Left forelimb (tissue), 1 donor: Measurements from ENCODE around the gene PSME4.
"Not testable (repeated sequence)": the region's sequence is repeated elsewhere in the genome, so short reads cannot be mapped to it uniquely, and the experiment has no call there.

Experiments used
- DNase-seq: peaks from one replicate; pipeline ENCODE4 v3.0.0-alpha.2; 2018; ENCODE audit warnings: low spot score

Gene PSME4

DNA sequence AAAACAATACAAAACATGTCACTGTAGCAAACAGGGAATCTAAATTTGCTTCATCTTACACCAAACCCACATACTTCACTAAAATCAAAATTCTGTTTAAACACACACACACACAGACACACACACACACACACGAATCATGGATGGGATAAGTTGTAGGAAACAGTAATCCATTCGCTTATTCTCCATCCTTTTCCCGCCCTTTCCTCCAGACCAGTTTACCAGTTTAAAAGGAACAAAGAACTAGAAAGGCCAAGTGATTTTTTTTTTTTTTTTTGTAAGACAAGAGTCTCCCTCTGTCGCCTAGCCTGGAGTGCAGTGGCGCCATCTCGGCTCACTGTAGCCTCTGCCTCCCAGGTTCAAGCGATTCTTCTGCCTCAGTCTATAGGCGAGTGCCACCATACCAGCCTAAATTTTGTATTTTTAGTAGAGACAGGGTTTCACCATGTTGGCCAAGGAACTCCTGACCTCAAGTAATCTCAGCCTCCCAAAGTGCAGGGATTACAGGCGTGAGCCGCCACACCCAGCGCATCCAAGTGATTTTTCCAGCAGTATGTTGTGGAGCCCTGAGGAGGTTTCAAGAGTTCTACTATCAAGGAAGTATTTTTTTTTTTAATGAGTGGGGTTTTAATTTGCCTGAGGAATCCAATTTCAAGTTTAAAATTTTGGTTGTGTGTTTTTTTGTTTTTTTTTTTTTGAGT lies 5.7 kb downstream of the PSME4 start:
- no peak for DNase-seq

DNA sequence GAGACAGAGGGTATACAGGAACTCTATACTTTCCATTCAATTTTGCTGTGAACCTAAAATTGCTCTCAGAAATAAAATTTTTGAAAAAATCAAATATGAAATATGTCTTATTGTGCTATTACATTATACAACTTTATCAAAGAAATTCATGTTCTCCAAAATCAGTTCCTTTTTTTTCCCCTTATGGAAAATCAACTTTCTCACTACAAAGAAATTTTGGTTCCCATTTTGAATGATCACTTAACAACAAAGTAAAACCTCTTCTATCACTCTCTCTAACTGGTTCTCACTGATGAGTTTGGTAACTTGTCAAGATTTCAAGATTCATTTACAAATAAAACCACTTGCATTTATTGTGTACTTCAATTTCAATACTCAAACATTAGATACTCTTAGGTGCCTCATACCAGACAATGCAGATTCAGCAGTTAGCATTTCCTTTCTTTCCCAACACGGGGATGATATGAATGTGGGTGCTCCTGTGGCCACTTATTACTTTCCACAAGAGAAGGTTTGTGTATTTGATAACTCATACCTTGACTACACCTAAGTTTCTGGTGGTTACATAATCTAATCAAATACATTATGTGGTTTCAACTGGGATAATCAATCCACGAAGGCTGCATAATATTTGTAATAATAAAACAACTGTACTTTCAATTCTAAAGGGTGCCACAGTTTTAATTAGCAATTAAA lies 6.4 kb downstream of the PSME4 start:
- DNase-seq, result no peak

DNA sequence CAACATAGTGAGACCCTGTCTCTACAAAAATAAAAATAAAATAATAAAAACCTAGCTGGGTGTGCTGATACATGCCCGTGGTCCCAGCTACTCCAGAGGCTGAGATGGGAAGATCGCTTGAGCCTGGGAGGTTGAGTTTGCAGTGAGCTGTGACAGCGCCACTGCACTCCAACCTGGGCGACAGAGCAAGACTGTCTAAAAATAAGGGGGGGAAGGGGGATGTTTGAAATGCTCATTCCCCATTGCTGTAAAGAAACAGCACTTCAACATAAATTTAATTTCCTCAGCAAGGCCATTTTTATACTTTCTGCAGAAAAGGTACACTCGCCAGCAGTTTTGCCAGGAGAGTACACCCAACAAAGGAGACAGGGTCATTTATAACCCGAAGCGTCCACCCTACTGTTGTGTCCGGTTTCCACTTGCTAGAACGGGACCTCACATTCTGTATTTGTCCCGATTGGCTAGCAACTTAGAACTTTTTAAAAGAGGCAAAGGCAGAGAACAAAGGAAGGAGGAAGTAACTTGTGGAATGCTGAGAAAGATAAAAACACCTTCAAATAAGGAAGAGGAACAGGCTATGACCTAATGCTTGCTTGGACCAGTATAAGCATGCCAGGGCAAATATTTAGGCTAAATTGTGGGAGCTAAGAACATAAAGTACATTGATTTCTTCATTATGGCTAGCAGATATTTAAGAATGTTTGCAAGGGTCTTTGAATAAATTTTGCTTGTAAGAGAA lies 9.1 kb downstream of the PSME4 start:
- not testable (repeated sequence) for DNase-seq

GRCh38 chr2:53960476-53960875 lies 10.3 kb downstream of the PSME4 start:
- no peak for DNase-seq

DNA sequence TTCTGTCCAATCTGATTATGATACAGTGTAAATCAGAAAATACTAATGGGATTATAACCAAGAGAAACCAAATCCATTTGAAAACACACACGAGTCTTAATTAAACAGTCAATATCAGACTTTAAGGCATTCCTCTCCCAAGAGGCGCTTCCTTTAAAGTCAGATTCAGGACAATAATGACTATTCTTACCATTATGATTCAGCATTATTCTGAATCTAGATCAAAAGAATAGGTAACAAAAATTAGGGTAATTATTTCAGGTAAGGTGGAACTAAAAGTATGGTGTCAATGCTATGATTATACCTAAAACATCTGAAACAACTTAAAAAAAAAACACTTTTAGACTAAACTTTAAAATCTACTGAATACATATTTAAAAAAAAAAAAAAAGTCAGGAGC lies 12.3 kb downstream of the PSME4 start:
- no peak for DNase-seq

DNA sequence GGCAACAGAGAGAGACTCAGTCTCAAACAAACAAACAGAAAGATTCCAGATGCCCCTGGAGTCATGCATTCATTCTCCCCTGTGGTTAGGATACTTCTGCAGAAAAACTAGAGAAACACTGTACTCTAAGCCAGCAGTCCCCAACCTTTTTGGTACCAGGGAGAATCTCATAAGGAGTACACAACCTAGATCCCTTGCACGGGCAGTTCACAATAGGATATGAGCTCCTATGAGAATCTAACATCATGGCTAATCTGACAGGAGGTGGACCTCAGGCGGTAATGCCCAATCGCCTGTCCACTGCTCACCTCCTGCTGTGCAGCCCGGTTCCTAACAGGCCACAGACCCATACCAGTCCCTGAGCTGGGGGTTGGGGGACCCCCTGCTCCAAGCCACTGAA lies 18.3 kb downstream of the PSME4 start:
- DNase-seq, result no peak

- no peak for DNase-seq
Measured at GRCh38 chr2:53949457-53949856, 21.3 kb downstream of the PSME4 start.

GRCh38 chr2:53945538-53945937 lies 25.3 kb downstream of the PSME4 start:
- no peak for DNase-seq

DNA sequence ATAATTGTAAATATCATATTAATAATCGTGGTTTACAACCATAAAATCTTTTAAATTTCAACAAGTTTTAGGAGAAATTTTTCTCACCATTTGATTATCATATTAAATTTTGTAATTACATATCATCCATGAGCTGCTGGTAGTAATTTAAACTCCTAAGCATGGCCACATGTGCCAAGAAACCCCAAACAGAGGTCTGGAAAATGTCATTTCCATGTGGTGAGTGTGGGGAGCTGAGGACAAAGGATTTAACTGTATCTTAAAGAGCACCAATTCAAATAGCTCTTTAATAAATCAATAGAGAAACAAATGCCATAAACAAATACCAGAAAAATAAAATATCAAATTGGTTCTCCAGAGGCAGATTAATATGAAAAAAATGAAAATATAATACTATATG lies 26.3 kb downstream of the PSME4 start:
- DNase-seq, result no peak

DNA sequence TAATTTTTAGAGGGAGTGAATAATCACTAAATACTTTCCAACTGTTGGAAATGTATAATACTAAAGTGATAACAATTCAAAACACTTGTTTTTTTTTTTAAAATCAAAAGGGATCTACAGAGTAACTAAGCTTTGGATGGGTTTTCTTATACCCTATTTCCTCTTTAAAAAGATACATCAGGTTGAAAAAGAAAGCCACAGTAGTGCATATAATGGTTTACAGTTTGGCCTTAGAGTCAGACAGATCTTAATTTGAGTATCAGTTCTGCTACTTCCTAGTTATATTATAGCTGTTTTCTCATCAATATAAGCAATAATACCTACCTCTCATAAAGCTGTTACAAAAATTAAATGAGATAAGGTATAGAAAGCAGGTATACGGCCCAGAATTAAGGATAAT lies 28.5 kb downstream of the PSME4 start:
- no peak for DNase-seq

GRCh38 chr2:53941749-53942148 lies 29.0 kb downstream of the PSME4 start:
- no peak for DNase-seq

DNA sequence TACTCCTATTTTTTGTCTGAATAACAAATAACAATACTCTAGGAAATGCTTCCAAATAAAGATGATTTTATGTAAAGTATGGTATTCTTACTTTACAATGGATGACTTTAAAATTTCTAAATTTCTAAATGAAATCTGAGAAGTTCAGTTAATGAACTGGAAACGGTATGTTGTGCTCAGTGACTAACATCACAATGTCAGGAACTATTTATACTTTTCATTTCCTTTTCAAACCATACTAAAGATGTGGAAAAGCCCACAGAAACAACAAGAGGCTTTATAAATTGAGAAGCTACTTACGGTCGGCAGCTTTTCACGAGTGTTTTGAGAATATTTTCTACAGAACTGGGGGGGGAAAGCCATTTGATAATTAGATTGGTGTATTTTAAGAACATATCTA lies 31.1 kb downstream of the PSME4 start:
- DNase-seq, result no peak

- no peak for DNase-seq
Measured at GRCh38 chr2:53938904-53939303, 31.9 kb downstream of the PSME4 start.

GRCh38 chr2:53933329-53933728 lies 37.5 kb downstream of the PSME4 start:
- DNase-seq, result no peak

DNA sequence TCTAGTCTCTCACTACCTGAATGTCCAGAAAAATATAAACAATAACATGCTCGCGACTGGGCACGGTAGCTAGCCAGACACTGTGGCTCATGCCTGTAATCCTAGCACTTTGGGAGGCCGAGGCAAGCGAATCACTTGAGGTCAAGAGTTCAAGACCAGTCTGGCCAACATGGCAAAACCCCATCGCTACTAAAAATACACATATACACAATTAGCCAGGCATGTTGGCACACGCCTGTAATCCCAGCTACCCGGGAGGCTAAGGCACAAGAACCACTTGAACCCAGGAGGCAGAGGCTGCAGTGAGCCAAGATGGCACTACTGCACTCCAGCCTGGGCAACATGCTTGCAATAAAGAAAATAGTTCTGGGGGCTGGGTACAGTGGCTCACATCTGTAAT lies 44.5 kb downstream of the PSME4 start:
- not testable (repeated sequence) for DNase-seq

- no peak for DNase-seq
Measured at GRCh38 chr2:53913721-53914120, 57.1 kb downstream of the PSME4 start.

GRCh38 chr2:53911434-53912189 lies 59.2 kb downstream of the PSME4 start:
- no peak for DNase-seq

- no peak for DNase-seq
Measured at GRCh38 chr2:53907582-53907981, 63.2 kb downstream of the PSME4 start.

DNA sequence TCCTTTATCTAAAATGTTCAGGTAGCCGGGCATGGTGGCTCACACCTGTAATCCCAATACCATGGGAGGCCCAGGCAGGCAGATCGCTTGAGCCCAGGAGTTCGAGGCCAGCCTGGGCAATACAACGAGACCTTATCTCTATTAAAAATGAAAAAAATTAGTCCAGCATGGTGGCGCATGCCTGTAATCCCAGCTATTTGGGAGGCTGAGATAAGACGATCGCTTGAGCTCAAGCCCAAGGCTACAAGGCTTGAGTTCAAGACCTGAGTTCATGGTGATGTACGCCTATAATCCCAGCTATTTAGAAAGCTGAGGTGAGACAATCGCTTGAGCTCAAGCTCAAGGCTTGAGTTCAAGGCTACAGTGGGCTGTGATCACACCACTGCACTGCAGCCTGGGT lies 65.4 kb downstream of the PSME4 start:
- no peak for DNase-seq

DNA sequence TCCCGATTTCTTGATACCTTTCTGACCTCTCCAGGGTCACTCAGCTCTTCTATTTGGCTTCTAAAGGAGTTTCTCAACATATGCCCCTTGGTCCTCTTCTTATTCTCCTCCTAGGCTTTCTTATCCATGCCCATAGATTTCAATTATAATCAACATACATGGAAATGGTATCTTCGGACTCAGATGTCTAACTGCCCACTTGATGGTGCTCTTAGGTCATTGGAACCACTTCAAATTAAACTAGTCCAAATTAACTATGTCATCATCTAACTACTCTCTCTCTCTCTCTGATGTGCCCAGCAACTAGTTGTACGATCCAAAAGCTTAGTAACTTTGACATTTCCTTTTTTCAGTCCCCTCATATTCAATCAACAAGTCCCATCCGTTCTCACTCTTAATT lies 67.8 kb downstream of the PSME4 start:
- DNase-seq, result no peak

GRCh38 chr2:53901192-53901591 lies 69.6 kb downstream of the PSME4 start:
- no peak for DNase-seq

- no peak for DNase-seq
Measured at GRCh38 chr2:53896864-53897263, 73.9 kb downstream of the PSME4 start.
